HepG2 (cell line): ENCODE measurements around the gene RTN4RL2.

ENCODE experiments used
- EP300 ChIP-seq, 3 experiments: sonication (generic) in 1 of 3; formaldehyde crosslinking in 1 of 3; IDR thresholded peaks; 2 replicates each; pipeline versions ENCODE4 v1.5.1 to v1.6.1; 2011 to 2020; ENCODE audit warnings: low read depth in 2 of 3, low read length in 2 of 3, borderline replicate concordance in 1 of 3, improper control_type of control experiment in 1 of 3, mild to moderate bottlenecking in 1 of 3, missing genetic modification reagents in 1 of 3, moderate library complexity in 1 of 3
- EZH2 ChIP-seq: conservative IDR thresholded peaks from 2 replicates; pipeline ENCODE4 v1.6.1; 2012; ENCODE audit warnings: mild to moderate bottlenecking, low read depth, low read length, moderate library complexity
- HNRNPK ChIP-seq: fragments of 200-400 bp; formaldehyde crosslinking; IDR thresholded peaks from 2 replicates; pipeline ENCODE4 v1.6.1; 2018; ENCODE audit warnings: low read length, low read depth, moderate library complexity, mild to moderate bottlenecking; ENCODE audit not compliant: poor library complexity, severe bottlenecking
- MTF1 ChIP-seq: sonication (generic); formaldehyde crosslinking; IDR thresholded peaks from 2 replicates; pipeline ENCODE4 v1.5.0; 2020; ENCODE audit warnings: missing genetic modification reagents
- PHB2 ChIP-seq: fragments of 450-650 bp; IDR thresholded peaks from 2 replicates; pipeline ENCODE4 v1.6.1; 2018; ENCODE audit not compliant: partially characterized antibody
- SIN3A ChIP-seq: IDR thresholded peaks from 2 replicates; pipeline ENCODE4 v1.6.1; 2011; ENCODE audit warnings: low read depth, mild to moderate bottlenecking, control low read depth, low read length, borderline replicate concordance
- SMC3 ChIP-seq: IDR thresholded peaks from 2 replicates; pipeline ENCODE4 v1.6.1; 2011; ENCODE audit warnings: low read length, improper control_type of control experiment
- SP2 ChIP-seq: sonication (generic); formaldehyde crosslinking; IDR thresholded peaks from 2 replicates; pipeline ENCODE4 v1.5.1; 2020; ENCODE audit warnings: mild to moderate bottlenecking, missing genetic modification reagents
- TAF1 ChIP-seq: sonication (generic); formaldehyde crosslinking; IDR thresholded peaks from 2 replicates; pipeline ENCODE4 v1.4.0; 2020; ENCODE audit warnings: missing genetic modification reagents
- ZNF274 ChIP-seq: sonication (generic); formaldehyde crosslinking; IDR thresholded peaks from 2 replicates; pipeline ENCODE4 v1.5.1; 2020; ENCODE audit warnings: mild to moderate bottlenecking, missing genetic modification reagents
- ZZZ3 ChIP-seq: sonication (generic); formaldehyde crosslinking; IDR thresholded peaks from 2 replicates; pipeline ENCODE4 v1.4.0; 2020; ENCODE audit warnings: missing genetic modification reagents, mild to moderate bottlenecking, borderline replicate concordance
- TF ChIP-seq, protein P1 (sequence below): sonication (generic); formaldehyde crosslinking; IDR thresholded peaks from one replicate; pipeline ENCODE4 v1.5.1; 2020; ENCODE audit warnings: mild to moderate bottlenecking, missing genetic modification reagents; ENCODE audit errors: not compliant biosample characterization
- TF ChIP-seq, protein P2 (sequence below): sonication (generic); formaldehyde crosslinking; IDR thresholded peaks from 2 replicates; pipeline ENCODE4 v1.4.0; 2020; ENCODE audit warnings: mild to moderate bottlenecking, missing genetic modification reagents
- TF ChIP-seq, protein P3 (sequence below): sonication (generic); formaldehyde crosslinking; IDR thresholded peaks from 2 replicates; pipeline ENCODE4 v1.5.0; 2020; ENCODE audit warnings: mild to moderate bottlenecking, missing genetic modification reagents, moderate library complexity

DNA sequence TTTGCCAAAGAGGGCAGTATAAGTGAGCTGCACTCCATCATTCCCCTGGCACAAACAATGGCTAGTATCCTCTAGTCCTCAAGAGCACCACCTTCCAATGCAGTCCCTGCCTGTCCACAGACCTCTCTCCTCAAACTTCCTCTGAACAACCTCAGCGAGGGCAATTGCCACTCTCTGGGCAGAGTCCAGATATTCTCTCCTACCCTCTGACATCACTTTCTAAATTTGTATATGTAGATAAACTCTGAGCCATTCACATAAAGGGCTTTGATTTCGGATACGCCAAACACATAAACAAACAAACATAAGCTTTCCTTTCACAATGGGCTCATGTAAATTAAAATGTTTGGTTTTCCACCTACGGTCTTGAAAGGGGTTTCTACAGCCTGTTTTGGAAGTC, 30.4 kb upstream of the RTN4RL2 start:
- no peak for TF ChIP-seq MTF1 (CRISPR knock-in tag)
- TF ChIP-seq EP300 (IDR thresholded peaks at IDR 0.05; ENCODE audit: low read depth in 2 of 2, low read length in 2 of 2) = no peak
- TF ChIP-seq EP300 (CRISPR knock-in tag; IDR thresholded peaks at IDR 0.05; ENCODE audit: borderline replicate concordance) = no peak
- TF ChIP-seq, protein P1, sequence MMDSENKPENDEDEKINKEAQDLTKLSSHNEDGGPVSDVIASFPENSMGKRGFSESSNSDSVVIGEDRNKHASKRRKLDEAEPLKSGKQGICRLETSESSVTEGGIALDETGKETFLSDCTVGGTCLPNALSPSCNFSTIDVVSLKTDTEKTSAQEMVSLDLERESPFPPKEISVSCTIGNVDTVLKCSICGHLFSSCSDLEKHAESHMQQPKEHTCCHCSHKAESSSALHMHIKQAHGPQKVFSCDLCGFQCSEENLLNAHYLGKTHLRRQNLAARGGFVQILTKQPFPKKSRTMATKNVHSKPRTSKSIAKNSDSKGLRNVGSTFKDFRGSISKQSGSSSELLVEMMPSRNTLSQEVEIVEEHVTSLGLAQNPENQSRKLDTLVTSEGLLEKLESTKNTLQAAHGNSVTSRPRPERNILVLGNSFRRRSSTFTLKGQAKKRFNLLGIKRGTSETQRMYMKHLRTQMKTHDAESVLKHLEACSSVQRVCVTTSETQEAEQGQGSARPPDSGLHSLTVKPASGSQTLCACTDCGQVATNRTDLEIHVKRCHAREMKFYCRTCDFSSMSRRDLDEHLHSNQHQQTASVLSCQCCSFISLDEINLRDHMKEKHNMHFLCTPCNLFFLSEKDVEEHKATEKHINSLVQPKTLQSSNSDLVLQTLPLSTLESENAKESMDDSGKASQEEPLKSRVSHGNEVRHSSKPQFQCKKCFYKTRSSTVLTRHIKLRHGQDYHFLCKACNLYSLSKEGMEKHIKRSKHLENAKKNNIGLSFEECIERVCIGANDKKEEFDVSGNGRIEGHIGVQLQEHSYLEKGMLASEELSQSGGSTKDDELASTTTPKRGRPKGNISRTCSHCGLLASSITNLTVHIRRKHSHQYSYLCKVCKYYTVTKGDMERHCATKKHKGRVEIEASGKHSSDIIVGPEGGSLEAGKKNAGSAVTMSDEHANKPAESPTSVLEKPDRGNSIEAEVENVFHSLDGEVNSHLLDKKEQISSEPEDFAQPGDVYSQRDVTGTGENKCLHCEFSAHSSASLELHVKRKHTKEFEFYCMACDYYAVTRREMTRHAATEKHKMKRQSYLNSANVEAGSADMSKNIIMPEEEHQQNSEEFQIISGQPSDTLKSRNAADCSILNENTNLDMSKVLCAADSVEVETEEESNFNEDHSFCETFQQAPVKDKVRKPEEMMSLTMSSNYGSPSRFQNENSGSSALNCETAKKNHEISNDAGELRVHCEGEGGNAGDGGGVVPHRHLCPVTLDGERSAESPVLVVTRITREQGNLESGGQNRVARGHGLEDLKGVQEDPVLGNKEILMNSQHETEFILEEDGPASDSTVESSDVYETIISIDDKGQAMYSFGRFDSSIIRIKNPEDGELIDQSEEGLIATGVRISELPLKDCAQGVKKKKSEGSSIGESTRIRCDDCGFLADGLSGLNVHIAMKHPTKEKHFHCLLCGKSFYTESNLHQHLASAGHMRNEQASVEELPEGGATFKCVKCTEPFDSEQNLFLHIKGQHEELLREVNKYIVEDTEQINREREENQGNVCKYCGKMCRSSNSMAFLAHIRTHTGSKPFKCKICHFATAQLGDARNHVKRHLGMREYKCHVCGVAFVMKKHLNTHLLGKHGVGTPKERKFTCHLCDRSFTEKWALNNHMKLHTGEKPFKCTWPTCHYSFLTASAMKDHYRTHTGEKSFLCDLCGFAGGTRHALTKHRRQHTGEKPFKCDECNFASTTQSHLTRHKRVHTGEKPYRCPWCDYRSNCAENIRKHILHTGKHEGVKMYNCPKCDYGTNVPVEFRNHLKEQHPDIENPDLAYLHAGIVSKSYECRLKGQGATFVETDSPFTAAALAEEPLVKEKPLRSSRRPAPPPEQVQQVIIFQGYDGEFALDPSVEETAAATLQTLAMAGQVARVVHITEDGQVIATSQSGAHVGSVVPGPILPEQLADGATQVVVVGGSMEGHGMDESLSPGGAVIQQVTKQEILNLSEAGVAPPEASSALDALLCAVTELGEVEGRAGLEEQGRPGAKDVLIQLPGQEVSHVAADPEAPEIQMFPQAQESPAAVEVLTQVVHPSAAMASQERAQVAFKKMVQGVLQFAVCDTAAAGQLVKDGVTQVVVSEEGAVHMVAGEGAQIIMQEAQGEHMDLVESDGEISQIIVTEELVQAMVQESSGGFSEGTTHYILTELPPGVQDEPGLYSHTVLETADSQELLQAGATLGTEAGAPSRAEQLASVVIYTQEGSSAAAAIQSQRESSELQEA (CRISPR knock-in tag) = no peak
- TF ChIP-seq, protein P2, sequence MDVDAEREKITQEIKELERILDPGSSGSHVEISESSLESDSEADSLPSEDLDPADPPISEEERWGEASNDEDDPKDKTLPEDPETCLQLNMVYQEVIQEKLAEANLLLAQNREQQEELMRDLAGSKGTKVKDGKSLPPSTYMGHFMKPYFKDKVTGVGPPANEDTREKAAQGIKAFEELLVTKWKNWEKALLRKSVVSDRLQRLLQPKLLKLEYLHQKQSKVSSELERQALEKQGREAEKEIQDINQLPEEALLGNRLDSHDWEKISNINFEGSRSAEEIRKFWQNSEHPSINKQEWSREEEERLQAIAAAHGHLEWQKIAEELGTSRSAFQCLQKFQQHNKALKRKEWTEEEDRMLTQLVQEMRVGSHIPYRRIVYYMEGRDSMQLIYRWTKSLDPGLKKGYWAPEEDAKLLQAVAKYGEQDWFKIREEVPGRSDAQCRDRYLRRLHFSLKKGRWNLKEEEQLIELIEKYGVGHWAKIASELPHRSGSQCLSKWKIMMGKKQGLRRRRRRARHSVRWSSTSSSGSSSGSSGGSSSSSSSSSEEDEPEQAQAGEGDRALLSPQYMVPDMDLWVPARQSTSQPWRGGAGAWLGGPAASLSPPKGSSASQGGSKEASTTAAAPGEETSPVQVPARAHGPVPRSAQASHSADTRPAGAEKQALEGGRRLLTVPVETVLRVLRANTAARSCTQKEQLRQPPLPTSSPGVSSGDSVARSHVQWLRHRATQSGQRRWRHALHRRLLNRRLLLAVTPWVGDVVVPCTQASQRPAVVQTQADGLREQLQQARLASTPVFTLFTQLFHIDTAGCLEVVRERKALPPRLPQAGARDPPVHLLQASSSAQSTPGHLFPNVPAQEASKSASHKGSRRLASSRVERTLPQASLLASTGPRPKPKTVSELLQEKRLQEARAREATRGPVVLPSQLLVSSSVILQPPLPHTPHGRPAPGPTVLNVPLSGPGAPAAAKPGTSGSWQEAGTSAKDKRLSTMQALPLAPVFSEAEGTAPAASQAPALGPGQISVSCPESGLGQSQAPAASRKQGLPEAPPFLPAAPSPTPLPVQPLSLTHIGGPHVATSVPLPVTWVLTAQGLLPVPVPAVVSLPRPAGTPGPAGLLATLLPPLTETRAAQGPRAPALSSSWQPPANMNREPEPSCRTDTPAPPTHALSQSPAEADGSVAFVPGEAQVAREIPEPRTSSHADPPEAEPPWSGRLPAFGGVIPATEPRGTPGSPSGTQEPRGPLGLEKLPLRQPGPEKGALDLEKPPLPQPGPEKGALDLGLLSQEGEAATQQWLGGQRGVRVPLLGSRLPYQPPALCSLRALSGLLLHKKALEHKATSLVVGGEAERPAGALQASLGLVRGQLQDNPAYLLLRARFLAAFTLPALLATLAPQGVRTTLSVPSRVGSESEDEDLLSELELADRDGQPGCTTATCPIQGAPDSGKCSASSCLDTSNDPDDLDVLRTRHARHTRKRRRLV (CRISPR knock-in tag) = no peak
- TF ChIP-seq, protein P3, sequence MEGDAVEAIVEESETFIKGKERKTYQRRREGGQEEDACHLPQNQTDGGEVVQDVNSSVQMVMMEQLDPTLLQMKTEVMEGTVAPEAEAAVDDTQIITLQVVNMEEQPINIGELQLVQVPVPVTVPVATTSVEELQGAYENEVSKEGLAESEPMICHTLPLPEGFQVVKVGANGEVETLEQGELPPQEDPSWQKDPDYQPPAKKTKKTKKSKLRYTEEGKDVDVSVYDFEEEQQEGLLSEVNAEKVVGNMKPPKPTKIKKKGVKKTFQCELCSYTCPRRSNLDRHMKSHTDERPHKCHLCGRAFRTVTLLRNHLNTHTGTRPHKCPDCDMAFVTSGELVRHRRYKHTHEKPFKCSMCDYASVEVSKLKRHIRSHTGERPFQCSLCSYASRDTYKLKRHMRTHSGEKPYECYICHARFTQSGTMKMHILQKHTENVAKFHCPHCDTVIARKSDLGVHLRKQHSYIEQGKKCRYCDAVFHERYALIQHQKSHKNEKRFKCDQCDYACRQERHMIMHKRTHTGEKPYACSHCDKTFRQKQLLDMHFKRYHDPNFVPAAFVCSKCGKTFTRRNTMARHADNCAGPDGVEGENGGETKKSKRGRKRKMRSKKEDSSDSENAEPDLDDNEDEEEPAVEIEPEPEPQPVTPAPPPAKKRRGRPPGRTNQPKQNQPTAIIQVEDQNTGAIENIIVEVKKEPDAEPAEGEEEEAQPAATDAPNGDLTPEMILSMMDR = no peak
- TF ChIP-seq SMC3 = no peak
- TF ChIP-seq TAF1 = no peak
- TF ChIP-seq SP2 = no peak
- no peak for TF ChIP-seq ZZZ3 (CRISPR knock-in tag)
- TF ChIP-seq PHB2 = no peak
- TF ChIP-seq EZH2 = no peak
- TF ChIP-seq HNRNPK = no peak
- TF ChIP-seq ZNF274 (CRISPR knock-in tag) = no peak
- TF ChIP-seq SIN3A = no peak
